Neural crest cell (in vitro differentiated cells): ENCODE measurements around the gene DAZL. TPM values are rescaled to one million over a fixed set of nuclear protein-coding genes. Genes with fewer than 3 reads are reported as not detected.

Experiments
- DNase-seq: peaks from one replicate; pipeline ENCODE4 v3.0.0; 2021; ENCODE audit warnings: low read depth, mixed read lengths, low spot score
- H3K27ac Mint-ChIP-seq: one replicate; pipeline ENCODE4 v1.8.0; 2021; ENCODE audit warnings: mild to moderate bottlenecking, mixed read lengths; ENCODE audit not compliant: unreplicated experiment
- H3K27me3 Mint-ChIP-seq: 2 replicates; pipeline ENCODE4 v1.8.0; 2021; ENCODE audit warnings: low read depth, mild to moderate bottlenecking, mixed read lengths
- H3K36me3 Mint-ChIP-seq: 2 replicates; pipeline ENCODE4 v1.8.0; 2021; ENCODE audit warnings: low read depth, mild to moderate bottlenecking, mixed read lengths
- H3K4me1 Mint-ChIP-seq: 2 replicates; pipeline ENCODE4 v1.8.0; 2021; ENCODE audit warnings: mixed read lengths
- H3K4me3 Mint-ChIP-seq: one replicate; pipeline ENCODE4 v1.8.0; 2021; ENCODE audit warnings: mild to moderate bottlenecking, mixed read lengths
- H3K9me3 Mint-ChIP-seq: 2 replicates; pipeline ENCODE4 v1.8.0; 2021; ENCODE audit warnings: mixed read lengths
- total RNA-seq: library from RNA; stranded (reverse); gene quantifications from 2 replicates; pipeline ENCODE4 v1.2.1, GENCODE V29; 2021
- TF ChIP-seq, protein P1 (sequence below): fragments of 200-600 bp; sonication (generic); conservative IDR thresholded peaks from 2 replicates; pipeline ENCODE4 v1.5.0; 2021; ENCODE audit warnings: antibody characterized with exemption, mild to moderate bottlenecking

DAZL gene
- total RNA-seq, 1 donor from 2014 or later = not detected

DNA sequence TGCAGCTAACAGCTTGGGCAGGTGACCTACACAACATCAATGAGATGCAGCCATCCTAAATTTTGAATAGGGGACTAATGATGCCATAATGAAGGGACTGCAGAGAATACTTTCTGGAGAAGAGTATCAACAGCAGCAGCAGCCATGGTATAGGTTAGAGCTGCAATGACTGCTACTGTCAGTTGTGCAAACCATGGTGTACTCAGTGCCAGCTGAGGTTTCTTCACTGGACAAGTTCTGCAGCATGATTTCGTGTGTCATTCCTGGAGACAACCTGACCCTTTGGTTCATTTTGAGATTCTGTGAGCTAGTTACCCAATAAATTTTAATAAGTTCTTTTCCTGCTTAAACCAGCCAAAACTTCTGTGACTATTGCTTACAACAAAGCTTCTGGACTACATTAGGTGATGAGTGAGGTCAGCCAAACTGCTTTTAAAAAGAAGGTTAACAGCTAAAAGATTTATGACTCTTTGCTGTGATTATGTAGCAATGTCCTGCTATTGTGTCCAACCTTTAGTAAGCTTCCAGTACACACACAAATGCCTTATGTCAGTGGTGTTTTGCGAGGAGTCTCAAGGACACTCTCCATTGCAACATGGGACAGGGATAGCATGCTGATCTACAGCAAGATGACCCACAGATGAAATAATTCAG is 4.8 kb upstream of the DAZL start:
- TF ChIP-seq, protein P1, sequence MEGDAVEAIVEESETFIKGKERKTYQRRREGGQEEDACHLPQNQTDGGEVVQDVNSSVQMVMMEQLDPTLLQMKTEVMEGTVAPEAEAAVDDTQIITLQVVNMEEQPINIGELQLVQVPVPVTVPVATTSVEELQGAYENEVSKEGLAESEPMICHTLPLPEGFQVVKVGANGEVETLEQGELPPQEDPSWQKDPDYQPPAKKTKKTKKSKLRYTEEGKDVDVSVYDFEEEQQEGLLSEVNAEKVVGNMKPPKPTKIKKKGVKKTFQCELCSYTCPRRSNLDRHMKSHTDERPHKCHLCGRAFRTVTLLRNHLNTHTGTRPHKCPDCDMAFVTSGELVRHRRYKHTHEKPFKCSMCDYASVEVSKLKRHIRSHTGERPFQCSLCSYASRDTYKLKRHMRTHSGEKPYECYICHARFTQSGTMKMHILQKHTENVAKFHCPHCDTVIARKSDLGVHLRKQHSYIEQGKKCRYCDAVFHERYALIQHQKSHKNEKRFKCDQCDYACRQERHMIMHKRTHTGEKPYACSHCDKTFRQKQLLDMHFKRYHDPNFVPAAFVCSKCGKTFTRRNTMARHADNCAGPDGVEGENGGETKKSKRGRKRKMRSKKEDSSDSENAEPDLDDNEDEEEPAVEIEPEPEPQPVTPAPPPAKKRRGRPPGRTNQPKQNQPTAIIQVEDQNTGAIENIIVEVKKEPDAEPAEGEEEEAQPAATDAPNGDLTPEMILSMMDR = no peak
- H3K4me1 Mint-ChIP-seq = no peaks in the 10 kb centered on the region
- no peak for DNase-seq
- H3K36me3 Mint-ChIP-seq = no peaks in the 10 kb centered on the region
- peaks cover 3% of the 10 kb centered on the region for H3K9me3 Mint-ChIP-seq
- no peak overlapping the region for H3K4me3 Mint-ChIP-seq
- H3K27ac Mint-ChIP-seq = no peak overlapping the region
- no peaks in the 10 kb centered on the region for H3K27me3 Mint-ChIP-seq

DNA sequence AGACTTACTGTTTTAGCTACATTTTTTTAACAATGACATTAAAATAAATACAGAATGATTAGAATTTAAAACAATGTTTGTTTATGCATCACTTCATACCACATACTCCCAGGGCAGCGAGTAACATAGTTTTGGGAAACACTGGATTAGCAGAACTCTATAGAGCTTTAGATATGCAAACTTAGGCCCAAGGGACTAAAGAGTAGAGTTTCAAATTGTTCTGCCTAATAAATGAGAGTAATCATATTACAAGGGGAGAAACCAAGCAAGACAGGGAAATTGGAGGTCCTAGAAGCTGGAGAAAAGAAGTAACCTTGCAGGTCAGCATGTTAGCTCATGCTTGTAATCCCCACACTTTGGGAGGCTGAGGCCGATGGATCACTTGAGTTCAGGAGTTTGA is 3.6 kb upstream of the DAZL start:
- H3K9me3 Mint-ChIP-seq = no peaks in the 10 kb centered on the region
- DNase-seq = no peak
- no peaks in the 10 kb centered on the region for H3K4me1 Mint-ChIP-seq
- H3K4me3 Mint-ChIP-seq = no peak overlapping the region
- no peaks in the 10 kb centered on the region for H3K36me3 Mint-ChIP-seq
- peak overlapping the region; percentile 88 for H3K27ac Mint-ChIP-seq
- H3K27me3 Mint-ChIP-seq = no peaks in the 10 kb centered on the region
- TF ChIP-seq, protein P1 = no peak

DNA sequence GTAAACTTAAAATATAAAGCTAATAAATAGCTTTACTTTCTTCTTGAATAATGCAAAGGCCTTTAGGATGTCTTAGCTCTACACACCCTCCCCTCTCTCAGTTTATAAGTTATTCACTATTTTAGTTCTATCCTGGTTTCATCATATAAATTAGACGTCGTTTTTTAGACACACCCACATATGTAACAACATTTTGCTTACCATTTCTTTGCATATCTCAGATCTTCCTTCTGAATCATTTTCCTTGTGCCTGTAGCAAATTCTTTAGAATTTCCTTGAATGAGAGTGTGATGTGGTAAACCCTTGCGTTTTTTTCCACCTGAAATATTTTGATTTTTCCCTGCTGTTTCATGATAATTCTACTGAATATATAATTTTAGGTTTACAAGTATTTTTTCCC is 2.5 kb upstream of the DAZL start:
- H3K36me3 Mint-ChIP-seq = no peaks in the 10 kb centered on the region
- TF ChIP-seq, protein P1 = no peak
- H3K4me1 Mint-ChIP-seq = no peaks in the 10 kb centered on the region
- H3K4me3 Mint-ChIP-seq = no peak overlapping the region
- no peak for DNase-seq
- H3K9me3 Mint-ChIP-seq = no peaks in the 10 kb centered on the region
- no peak overlapping the region for H3K27ac Mint-ChIP-seq
- no peaks in the 10 kb centered on the region for H3K27me3 Mint-ChIP-seq

DNA sequence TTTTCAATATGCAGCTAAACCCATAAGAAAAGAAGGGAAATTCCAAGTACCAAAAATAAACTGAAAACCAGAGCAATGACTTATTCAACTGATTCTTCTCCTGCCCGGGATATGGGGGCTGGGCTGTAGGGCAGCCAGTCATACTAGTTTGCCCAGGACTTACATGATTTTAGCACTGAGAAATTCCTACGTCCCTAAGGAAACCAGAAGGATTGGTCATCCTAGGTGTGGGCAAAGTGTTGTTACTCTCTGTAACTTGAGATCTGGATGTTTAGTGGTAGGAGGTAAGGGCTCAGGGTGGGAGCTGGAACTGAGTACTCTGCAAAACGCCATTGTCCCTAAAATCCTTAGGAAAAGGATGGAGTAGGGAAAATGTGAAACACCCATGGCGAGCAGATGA is 1.2 kb upstream of the DAZL start:
- H3K36me3 Mint-ChIP-seq = no peaks in the 10 kb centered on the region
- H3K27me3 Mint-ChIP-seq = peaks cover 6% of the 10 kb centered on the region
- TF ChIP-seq, protein P1 = no peak
- no peak for DNase-seq
- H3K4me1 Mint-ChIP-seq = no peaks in the 10 kb centered on the region
- no peaks in the 10 kb centered on the region for H3K9me3 Mint-ChIP-seq
- H3K27ac Mint-ChIP-seq = no peak overlapping the region
- no peak overlapping the region for H3K4me3 Mint-ChIP-seq

DNA sequence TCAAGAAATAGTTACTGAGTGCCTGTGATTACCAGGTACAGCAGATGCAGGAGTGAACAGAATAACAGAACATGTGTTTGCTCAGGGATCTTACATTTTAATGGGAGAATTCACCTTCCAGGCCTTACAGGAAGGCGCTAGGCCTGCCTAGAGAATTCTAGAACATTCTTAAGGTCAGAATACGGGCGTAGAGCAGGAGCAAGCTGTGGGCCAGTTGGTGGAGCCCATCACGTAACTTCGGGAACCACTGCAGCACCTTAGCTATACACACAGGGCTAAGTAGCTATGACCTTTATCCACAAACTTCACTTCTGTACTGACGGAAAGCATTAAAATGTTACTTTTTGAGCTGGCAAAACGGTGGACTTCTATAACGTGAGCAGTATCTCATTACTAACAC is 743 bp upstream of the DAZL start:
- TF ChIP-seq, protein P1 = no peak
- DNase-seq = no peak
- no peak overlapping the region for H3K27ac Mint-ChIP-seq
- H3K9me3 Mint-ChIP-seq = no peaks in the 10 kb centered on the region
- H3K4me1 Mint-ChIP-seq = no peaks in the 10 kb centered on the region
- H3K27me3 Mint-ChIP-seq = peaks cover 8% of the 10 kb centered on the region
- H3K4me3 Mint-ChIP-seq = no peak overlapping the region
- H3K36me3 Mint-ChIP-seq = no peaks in the 10 kb centered on the region
